K562 (cell line): ENCODE results near the gene IRF2BP2. TPM values are rescaled to one million over a fixed set of nuclear protein-coding genes. Genes with fewer than 3 reads are reported as not detected.

Experiments
- ATF7 ChIP-seq: fragments of 450-650 bp; IDR thresholded peaks from 2 replicates; pipeline ENCODE4 v1.7.1; 2014; ENCODE audit warnings: mild to moderate bottlenecking, moderate library complexity
- CHAMP1 ChIP-seq: fragments of 450-650 bp; IDR thresholded peaks from 2 replicates; pipeline ENCODE4 v1.6.1; 2016; ENCODE audit warnings: mild to moderate bottlenecking
- CHD4 ChIP-seq: fragments of 200-600 bp; sonication (generic); IDR thresholded peaks from 3 replicates; pipeline ENCODE4 v1.6.1; 2012; ENCODE audit warnings: low read depth, mild to moderate bottlenecking, mixed read lengths, low read length, inconsistent platforms; ENCODE audit not compliant: insufficient read depth, insufficient replicate concordance, poor library complexity, severe bottlenecking
- FOSL1 ChIP-seq: fragments of 200-800 bp; sonication (Bioruptor generic); conservative IDR thresholded peaks from 2 replicates; pipeline ENCODE4 v1.6.1; 2016; ENCODE audit warnings: missing genetic modification characterization, missing compliant biosample characterization
- HNRNPK ChIP-seq: fragments of 200-400 bp; formaldehyde crosslinking; IDR thresholded peaks from one replicate; pipeline ENCODE4 v1.6.1; 2018; ENCODE audit warnings: mild to moderate bottlenecking, low read depth, low read length; ENCODE audit not compliant: poor library complexity, severe bottlenecking
- KDM4B ChIP-seq, 2 experiments: fragments of 450-650 bp in 1 of 2; sonication (generic) in 1 of 2; IDR thresholded peaks; 2 replicates each; pipeline ENCODE4 v1.6.1; 2016 to 2017; ENCODE audit warnings: borderline replicate concordance in 2 of 2, antibody characterized with exemption in 1 of 2, low read depth in 1 of 2, mild to moderate bottlenecking in 1 of 2
- LEF1 ChIP-seq: fragments of 450-650 bp; IDR thresholded peaks from 2 replicates; pipeline ENCODE4 v1.6.1; 2016; ENCODE audit warnings: mild to moderate bottlenecking
- MNT ChIP-seq, 2 experiments: fragments of 450-650 bp; conservative IDR thresholded peaks; 2 replicates each; pipeline ENCODE4 v1.6.1; 2017; ENCODE audit warnings: mild to moderate bottlenecking in 2 of 2, moderate library complexity in 2 of 2
- MYNN ChIP-seq, 2 experiments: sonication (generic); formaldehyde crosslinking in 1 of 2; IDR thresholded peaks; 2 replicates each; pipeline versions ENCODE4 v1.5.0 to v1.6.1; 2016 to 2020; ENCODE audit warnings: antibody characterized with exemption in 1 of 2, missing genetic modification reagents in 1 of 2
- OTX1 ChIP-seq: fragments of 450-650 bp; formaldehyde crosslinking; IDR thresholded peaks from 2 replicates; pipeline ENCODE4 v1.4.0; 2022; ENCODE audit warnings: mild to moderate bottlenecking
- STAT5B ChIP-seq: fragments of 250-450 bp; sonication (Bioruptor Pico); IDR thresholded peaks from 2 replicates; pipeline ENCODE4 v1.8.0; 2021; ENCODE audit warnings: mild to moderate bottlenecking, inconsistent platforms
- TCF15 ChIP-seq: fragments of 250-450 bp; sonication (Bioruptor Pico); IDR thresholded peaks from 2 replicates; pipeline ENCODE4 v1.8.0; 2022; ENCODE audit warnings: moderate library complexity, mild to moderate bottlenecking, inconsistent platforms
- ZBTB17 ChIP-seq: fragments of 450-650 bp; formaldehyde crosslinking; IDR thresholded peaks from 2 replicates; pipeline ENCODE4 v1.4.0; 2020; ENCODE audit warnings: mild to moderate bottlenecking
- ZC3H4 ChIP-seq: sonication (generic); formaldehyde crosslinking; IDR thresholded peaks from 2 replicates; pipeline ENCODE4 v1.9.0; 2021; ENCODE audit warnings: missing genetic modification reagents, borderline replicate concordance
- ZNF165 ChIP-seq: fragments of 250-450 bp; sonication (Bioruptor Pico); IDR thresholded peaks from 2 replicates; pipeline ENCODE4 v1.4.0; 2020; ENCODE audit warnings: borderline replicate concordance
- ZNF347 ChIP-seq: fragments of 450-650 bp; formaldehyde crosslinking; IDR thresholded peaks from 2 replicates; pipeline ENCODE4 v1.4.0; 2020; ENCODE audit warnings: low read depth, mild to moderate bottlenecking, moderate library complexity
- ZNF398 ChIP-seq: fragments of 250-450 bp; sonication (Bioruptor Pico); IDR thresholded peaks from 2 replicates; pipeline ENCODE4 v1.8.0; 2021; ENCODE audit warnings: moderate library complexity, mild to moderate bottlenecking, inconsistent platforms
- ZNF75A ChIP-seq: fragments of 450-650 bp; formaldehyde crosslinking; IDR thresholded peaks from 2 replicates; pipeline ENCODE4 v1.4.0; 2020; ENCODE audit warnings: mild to moderate bottlenecking
- polyA plus RNA-seq, 8 experiments: library from polyadenylated mRNA; depleted of rRNA in 4 of 8; stranded (reverse) in 5 of 8; unstranded in 3 of 8; fragments of >200 nt; fragmentation: Nextera tagmentation in 2 of 8; fragmentation: Illumina TruSeq in 1 of 8; extraction: Ambion mirVana in 2 of 8; extraction: Trizol in 1 of 8; gene quantifications; 2 replicates each; pipeline versions ENCODE4 v1.2.1 to v1.2.3, GENCODE V29; 2011 to 2014; ENCODE audit warnings: inconsistent platforms in 1 of 8, missing spikeins in 1 of 8
- total RNA-seq, 7 experiments: library from RNA; depleted of rRNA in 6 of 7; stranded (reverse); fragments of >200 nt in 6 of 7; fragmentation: Illumina TruSeq in 2 of 7; extraction: Trizol in 2 of 7; gene quantifications; 2 replicates each; pipeline versions ENCODE4 v1.2.1 to v1.2.3, GENCODE V29; 2011 to 2021; ENCODE audit warnings: low replicate concordance in 1 of 7

Gene IRF2BP2
- total and polyA plus RNA-seq, 9 of the 15 experiments (the other 6 are each of a cell fraction or from before 2014, with no cell fraction given): 7.7 to 68.6 (median 22.1) TPM

GRCh38 chr1:234554698-234555311 lies 55.2 kb downstream of the IRF2BP2 start (continued):
- TF ChIP-seq MNT (conservative IDR thresholded peaks at IDR 0.05) (peak; percentile 81 to 89), STAT5B (CRISPR knock-in tag) (no peak), OTX1 (CRISPR knock-in tag) (0 out of 2 replicates have a peak, but pooled peaks have one; percentile 6), KDM4B (IDR thresholded peaks at IDR 0.05; ENCODE audit: borderline replicate concordance in 2 of 2, low read depth in 1 of 2) (peak in 1 of 2 experiments; percentile 68; a peak in 1 of 4 replicates), HNRNPK (no peak), LEF1 (peak; percentile 85; the same call in 1 of the 2 replicates), ZNF347 (CRISPR knock-in tag) (no peak), ZNF398 (CRISPR knock-in tag) (no peak), ZC3H4 (CRISPR knock-in tag) (no peak), ZNF165 (no peak), CHAMP1 (no peak), ZBTB17 (CRISPR knock-in tag) (0 out of 2 replicates have a peak, but pooled peaks have one; percentile 22), FOSL1 (tag) (no peak), MYNN (IDR thresholded peaks at IDR 0.05) (no peak; the same call in 1 of the 2 replicates), MYNN (CRISPR knock-in tag; IDR thresholded peaks at IDR 0.05) (no peak), ZNF75A (CRISPR knock-in tag) (no peak), CHD4 (no peak), ATF7 (peak; percentile 84), TCF15 (CRISPR knock-in tag) (no peak)
